GM12891 (cell line): Measurements from ENCODE around the gene QSOX2.

ENCODE experiments used
- PAX5 ChIP-seq: IDR thresholded peaks from 2 replicates; pipeline ENCODE4 v1.6.1; 2011; ENCODE audit warnings: low read length, moderate library complexity, mild to moderate bottlenecking; ENCODE audit not compliant: insufficient read depth, severe bottlenecking
- POLR2A ChIP-seq: IDR thresholded peaks from 2 replicates; pipeline ENCODE4 v1.6.1; 2011; ENCODE audit warnings: low read depth, low read length, control low read depth
- POLR2AphosphoS5 ChIP-seq: IDR thresholded peaks from 2 replicates; pipeline ENCODE4 v1.6.1; 2011; ENCODE audit warnings: low read depth, low read length, control low read depth
- TAF1 ChIP-seq: IDR thresholded peaks from 2 replicates; pipeline ENCODE4 v1.6.1; 2011; ENCODE audit warnings: low read depth, low read length, control low read depth

GRCh38 chr9:136223871-136224640, 21.6 kb downstream of the QSOX2 start:
- no peak for TF ChIP-seq POLR2A
- no peak for TF ChIP-seq TAF1
- TF ChIP-seq PAX5: no peak
- no peak for TF ChIP-seq POLR2AphosphoS5
